ENCODE data around the gene DLG5.

GRCh38 chr10:77781451-77782327 lies 144.9 kb downstream of the DLG5 start:
- no peak for TF ChIP-seq CTCF (tag by site-specific recombination; IDR thresholded peaks at IDR 0.05)
- no peak for TF ChIP-seq ZNF645 (tag by site-specific recombination; IDR thresholded peaks at IDR 0.05)
- no peak for TF ChIP-seq ZNF704 (tag by site-specific recombination; IDR thresholded peaks at IDR 0.05)
- no peak for TF ChIP-seq ZFHX2 (tag by site-specific recombination; conservative IDR thresholded peaks at IDR 0.05)
- TF ChIP-seq ZBTB44 (tag by site-specific recombination; IDR thresholded peaks at IDR 0.05): no peak
- no peak for TF ChIP-seq YY1 (tag by site-specific recombination; IDR thresholded peaks at IDR 0.05)
- no peak for TF ChIP-seq ZNF513 (tag by site-specific recombination; IDR thresholded peaks at IDR 0.05)
- TF ChIP-seq PBX3 (CRISPR knock-in tag; IDR thresholded peaks at IDR 0.05): no peak
- TF ChIP-seq ZBTB17 (tag by site-specific recombination; IDR thresholded peaks at IDR 0.05): no peak

Data from HEK293 (cell line).